ENCODE results near the gene RERE.
"Not testable (repeated sequence)": the region's sequence is repeated elsewhere in the genome, so short reads cannot be mapped to it uniquely, and the experiment has no call there.

The RERE gene

DNA sequence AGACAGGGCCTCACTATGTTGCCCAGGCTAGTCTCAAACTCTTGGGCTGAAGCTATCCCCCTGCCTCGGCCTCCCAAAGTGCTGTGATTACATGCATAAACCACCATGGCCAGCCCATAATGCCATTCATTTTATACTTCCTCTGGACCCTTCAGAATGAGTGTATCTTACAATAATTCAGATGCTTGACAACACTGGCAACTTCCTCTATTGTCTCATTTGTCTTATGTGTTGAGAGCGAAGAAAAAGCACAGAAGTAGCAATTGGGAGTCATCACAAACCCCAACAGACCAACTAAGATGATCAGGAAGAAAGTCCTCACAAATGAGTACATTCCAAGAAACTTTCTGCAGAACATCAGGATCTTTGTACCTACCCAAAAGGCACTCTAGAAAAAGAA is 191.9 kb downstream of the RERE start:
- TF ChIP-seq, protein P1, sequence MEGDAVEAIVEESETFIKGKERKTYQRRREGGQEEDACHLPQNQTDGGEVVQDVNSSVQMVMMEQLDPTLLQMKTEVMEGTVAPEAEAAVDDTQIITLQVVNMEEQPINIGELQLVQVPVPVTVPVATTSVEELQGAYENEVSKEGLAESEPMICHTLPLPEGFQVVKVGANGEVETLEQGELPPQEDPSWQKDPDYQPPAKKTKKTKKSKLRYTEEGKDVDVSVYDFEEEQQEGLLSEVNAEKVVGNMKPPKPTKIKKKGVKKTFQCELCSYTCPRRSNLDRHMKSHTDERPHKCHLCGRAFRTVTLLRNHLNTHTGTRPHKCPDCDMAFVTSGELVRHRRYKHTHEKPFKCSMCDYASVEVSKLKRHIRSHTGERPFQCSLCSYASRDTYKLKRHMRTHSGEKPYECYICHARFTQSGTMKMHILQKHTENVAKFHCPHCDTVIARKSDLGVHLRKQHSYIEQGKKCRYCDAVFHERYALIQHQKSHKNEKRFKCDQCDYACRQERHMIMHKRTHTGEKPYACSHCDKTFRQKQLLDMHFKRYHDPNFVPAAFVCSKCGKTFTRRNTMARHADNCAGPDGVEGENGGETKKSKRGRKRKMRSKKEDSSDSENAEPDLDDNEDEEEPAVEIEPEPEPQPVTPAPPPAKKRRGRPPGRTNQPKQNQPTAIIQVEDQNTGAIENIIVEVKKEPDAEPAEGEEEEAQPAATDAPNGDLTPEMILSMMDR (conservative IDR thresholded peaks at IDR 0.05; ENCODE audit: control insufficient read depth, insufficient read depth, low read depth, low read length): no peak
- peak; percentile 10 for DNase-seq (ENCODE audit: low read depth)
- no peak overlapping the region for H3K4me3 ChIP-seq (ENCODE audit: control insufficient read depth, low read depth, low read length)

GRCh38 chr1:8623651-8624192 is 193.7 kb downstream of the RERE start:
- H3K4me3 ChIP-seq (ENCODE audit: control insufficient read depth, low read depth, low read length); DNase-seq (ENCODE audit: low read depth): not testable (repeated sequence)

- not testable (repeated sequence) for DNase-seq (ENCODE audit: low read depth); H3K4me3 ChIP-seq (ENCODE audit: control insufficient read depth, low read depth, low read length)
Observed at GRCh38 chr1:8621785-8622348, 195.6 kb downstream of the RERE start.

GRCh38 chr1:8621034-8621582 is 196.3 kb downstream of the RERE start:
- H3K4me3 ChIP-seq (ENCODE audit: control insufficient read depth, low read depth, low read length); DNase-seq (ENCODE audit: low read depth): not testable (repeated sequence)

DNA sequence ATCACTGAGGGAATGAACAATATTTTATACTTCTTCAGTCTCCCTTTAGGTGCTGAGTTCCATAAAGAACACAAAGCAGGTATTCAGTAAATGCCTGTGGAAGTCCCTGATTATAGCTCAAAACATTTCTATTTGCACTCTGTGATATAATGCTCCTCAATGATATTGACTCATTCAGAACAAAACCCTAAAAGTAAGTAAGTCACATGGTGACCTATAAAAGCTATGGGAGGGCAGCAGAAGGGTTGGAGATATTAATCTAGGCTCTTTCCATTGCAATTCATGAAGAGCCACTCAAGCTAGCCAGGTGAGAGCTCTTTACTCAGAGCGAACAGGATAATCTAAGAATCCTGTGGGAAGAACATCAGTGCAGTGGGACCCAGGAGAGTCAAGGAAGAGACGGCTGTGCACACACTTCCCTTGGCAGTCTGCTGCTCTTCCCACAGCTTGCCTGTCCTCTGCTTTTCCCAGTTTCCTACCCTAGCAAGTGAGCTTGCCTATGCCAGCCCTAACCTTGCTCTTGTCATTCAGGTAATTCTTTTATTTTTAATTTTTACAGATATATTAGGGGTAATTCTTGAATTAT is 197.4 kb downstream of the RERE start:
- DNase-seq (ENCODE audit: low read depth); H3K4me3 ChIP-seq (ENCODE audit: control insufficient read depth, low read depth, low read length): not testable (repeated sequence)

DNA sequence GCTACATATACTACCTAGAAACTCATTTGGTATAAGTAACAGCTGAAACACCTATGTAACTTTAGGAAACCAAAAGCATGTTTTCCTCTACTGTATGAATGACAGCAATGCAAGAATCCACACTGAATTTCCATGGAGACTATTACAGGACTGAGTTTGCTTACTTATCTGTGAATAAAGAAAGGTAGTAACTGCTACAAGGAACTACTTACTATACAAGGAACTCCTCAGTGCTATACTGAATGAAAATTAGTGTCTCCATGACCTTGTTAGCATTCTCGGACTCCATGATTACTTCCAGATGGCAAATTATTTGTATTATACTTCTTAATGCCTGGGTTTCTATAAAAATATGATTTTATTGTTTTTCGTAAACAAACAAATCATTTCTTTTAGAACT is 198.0 kb downstream of the RERE start:
- not testable (repeated sequence) for H3K4me3 ChIP-seq (ENCODE audit: control insufficient read depth, low read depth, low read length); DNase-seq (ENCODE audit: low read depth)

GRCh38 chr1:8616791-8617190 is 200.6 kb downstream of the RERE start:
- DNase-seq (ENCODE audit: low read depth): peak; percentile 93
- TF ChIP-seq, protein P1 (conservative IDR thresholded peaks at IDR 0.05; ENCODE audit: control insufficient read depth, insufficient read depth, low read depth, low read length): peak; percentile 42
- H3K4me3 ChIP-seq (ENCODE audit: control insufficient read depth, low read depth, low read length): not testable (repeated sequence)

- H3K4me3 ChIP-seq (ENCODE audit: control insufficient read depth, low read depth, low read length); DNase-seq (ENCODE audit: low read depth): not testable (repeated sequence)
Observed at GRCh38 chr1:8611634-8612515, 205.6 kb downstream of the RERE start.

DNA sequence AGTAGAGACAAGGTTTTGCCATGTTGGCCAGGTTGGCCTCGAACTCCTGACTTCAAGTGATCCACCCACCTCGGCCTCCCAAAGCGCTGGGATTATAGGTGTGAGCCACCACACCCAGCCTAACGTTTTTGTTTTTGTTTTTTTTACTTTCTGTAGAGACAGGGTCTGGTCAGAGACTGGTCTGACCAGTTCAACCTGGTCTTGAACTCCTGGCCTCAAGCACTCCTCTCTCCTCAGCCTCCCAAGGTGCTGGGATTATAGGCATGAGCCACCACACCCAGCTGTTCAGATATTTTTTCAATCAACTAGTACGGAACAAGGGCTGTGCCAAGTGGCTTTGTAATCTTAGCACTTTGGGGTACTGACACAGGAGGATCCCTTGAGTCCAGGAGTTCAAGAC is 209.5 kb downstream of the RERE start:
- DNase-seq (ENCODE audit: low read depth): no peak
- no peak overlapping the region for H3K4me3 ChIP-seq (ENCODE audit: control insufficient read depth, low read depth, low read length)
- TF ChIP-seq, protein P1 (conservative IDR thresholded peaks at IDR 0.05; ENCODE audit: control insufficient read depth, insufficient read depth, low read depth, low read length): no peak
